Pancreas (tissue), 10 donors: Measurements from ENCODE around the gene TRPM3. TPM values are rescaled to one million over a fixed set of nuclear protein-coding genes. Genes with fewer than 3 reads are reported as not detected.

Source experiments
- ATAC-seq, 4 donors: fragments of 200-7000 bp; cut with Tn5 transposase; one replicate each; pipeline versions ENCODE4 v1.8.0 to v1.9.1; 2020; ENCODE audit warnings: mild to moderate bottlenecking in 4 of 4, moderate library complexity in 4 of 4
- DNase-seq, 6 donors: peaks; one replicate each; pipeline ENCODE4 v3.0.0-alpha.2; 2020
- FAIRE-seq: peaks from 2 replicates; lab custom pipeline; 2012; peaks lifted over from hg19 to GRCh38; lab: Jason Lieb, UNC
- H3K27ac ChIP-seq, 4 donors: fragments of 200-600 bp; sonication (generic); 1 replicate in 3 of 4; 2 replicates in 1 of 4; pipeline versions ENCODE4 v1.5.0 to v1.8.0; 2020
- H3K27me3 ChIP-seq, 4 donors: fragments of 200-600 bp; one replicate each; pipeline ENCODE4 v1.8.0; 2021
- H3K36me3 ChIP-seq, 3 donors: fragments of 200-600 bp; sonication (generic) in 1 of 3; one replicate each; pipeline versions ENCODE4 v1.5.0 to v1.8.0; 2020 to 2021
- H3K4me1 ChIP-seq, 3 donors: fragments of 200-600 bp; one replicate each; pipeline ENCODE4 v1.8.0; 2021
- H3K4me3 ChIP-seq, 4 donors: fragments of 200-600 bp; sonication (generic) in 2 of 4; one replicate each; pipeline versions ENCODE4 v1.5.0 to v1.8.0; 2020 to 2021
- H3K9me3 ChIP-seq, 4 donors: fragments of 200-600 bp; one replicate each; pipeline ENCODE4 v1.8.0; 2021
- CTCF ChIP-seq, 4 donors: fragments of 200-600 bp; sonication (generic) in 3 of 4; IDR thresholded peaks; one replicate each; pipeline versions ENCODE4 v1.5.0 to v1.8.0; 2021; ENCODE audit warnings: antibody characterized with exemption in 4 of 4
- WGBS, 2 donors: extraction: QIAGEN DNeasy Blood & Tissue Kit; methylation state at CpG; one replicate each; pipeline ENCODE4 v1.1.7; 2013; 5-methylcytosine and 5-hydroxymethylcytosine counted together
- intact Hi-C, 3 donors: fragments of 100-400 bp; cut with DNase I; formaldehyde crosslinking; loops; one replicate each; pipeline versions ENCODE4 v1.11.1 to v1.14.2; 2022
- polyA plus RNA-seq, 2 donors: library from polyadenylated mRNA; stranded (reverse); fragments of 200-250 nt; gene quantifications; one replicate each; pipeline ENCODE4 v1.2.3, GENCODE V29; 2013
- total RNA-seq, 6 donors: library from RNA; stranded (reverse); fragmentation: NEBNext Ultra II Directional in 4 of 6; extraction: Animal tissue kit (Norgen Biotek cat#: 25700) in 4 of 6; gene quantifications; one replicate each; pipeline versions ENCODE4 v1.2.1 to v1.2.4, GENCODE V29; 2021 to 2023
- donor health status: healthy with polysubstance abuse.
- donor health status: DM: no; HTN: no; CAD: no; lungs with moderate emphysema.
- donor health status: DM: no; HTN: no; CAD: no.
- donor health status: control.
- donor health status: control.
- donor health status: Bipolar disorder and iron deficiency.
- donor health status: DM: yes; HTN: yes; CAD: no.
- donor health status: DM: no; HTN: no; CAD: no.
- donor health status: DM: no; HTN: no; CAD: no.
- donor health status: DM: yes; HTN: yes; CAD: no.

TRPM3 gene
- total and polyA plus RNA-seq, 8 donors = 0.22 to 1.9 (median 0.76) TPM

- intact Hi-C loops = no loop called here
- no peaks in the 10 kb centered on the region for H3K4me1 ChIP-seq
- no peak for TF ChIP-seq CTCF (IDR thresholded peaks at IDR 0.05)
- H3K36me3 ChIP-seq = no peaks in the 10 kb centered on the region
- DNase-seq (no peak), FAIRE-seq (no peak), ATAC-seq (no peak)
- H3K9me3 ChIP-seq = no peaks in the 10 kb centered on the region
- no peaks in the 10 kb centered on the region for H3K27me3 ChIP-seq
- 73 to 76% methylated on average over 2 of the region's 2 CpGs for WGBS, 2 donors
- H3K4me3 ChIP-seq = no peak overlapping the region
- no peak overlapping the region for H3K27ac ChIP-seq
Measured at GRCh38 chr9:70927530-70927929, 193.9 kb downstream of the TRPM3 start.

- Histone ChIP-seq H3K4me1 (no peaks in the 10 kb centered on the region), H3K9me3 (no peaks in the 10 kb centered on the region), H3K27ac (no peak overlapping the region), H3K4me3 (peak overlapping the region in 1 of 4 donors; percentile 3), H3K27me3 (no peaks in the 10 kb centered on the region), H3K36me3 (no peaks in the 10 kb centered on the region)
- intact Hi-C loops = loop anchor here in 1 of 3 donors (5.0 kb wide), 1 partner anchor 327 kb away; no protein-coding TSS in a partner anchor
- FAIRE-seq = peak; percentile 51
- peak in 4 of 6 donors; percentile 12 to 57 (median 18) for DNase-seq
- TF ChIP-seq CTCF (IDR thresholded peaks at IDR 0.05) = peak; percentile 42 to 65 (median 50)
- WGBS, 2 donors = 5 to 8% methylated on average over 9 of the region's 9 CpGs
- ATAC-seq = peak; percentile 89 to 99 (median 95)
Measured at GRCh38 chr9:70924895-70925547, 196.4 kb downstream of the TRPM3 start.

GRCh38 chr9:70924380-70924779 is 197.0 kb downstream of the TRPM3 start:
- no peak overlapping the region for H3K27ac ChIP-seq
- FAIRE-seq (peak; percentile 13), ATAC-seq (peak in 2 of 4 donors; percentile 30 to 56), DNase-seq (no peak)
- H3K4me3 ChIP-seq = peak overlapping the region in 1 of 4 donors; percentile 3
- intact Hi-C loops = loop anchor here in 1 of 3 donors (5.0 kb wide), 1 partner anchor 328 kb away; no protein-coding TSS in a partner anchor
- TF ChIP-seq CTCF (IDR thresholded peaks at IDR 0.05) = no peak
- H3K27me3 ChIP-seq = no peaks in the 10 kb centered on the region
- H3K4me1 ChIP-seq = no peaks in the 10 kb centered on the region
- H3K36me3 ChIP-seq = no peaks in the 10 kb centered on the region
- H3K9me3 ChIP-seq = no peaks in the 10 kb centered on the region
- WGBS, 2 donors = 36 to 49% methylated on average over 6 of the region's 6 CpGs

- Histone ChIP-seq H3K27me3 (no peaks in the 10 kb centered on the region), H3K4me3 (no peak overlapping the region), H3K9me3 (no peaks in the 10 kb centered on the region), H3K36me3 (no peaks in the 10 kb centered on the region), H3K27ac (no peak overlapping the region), H3K4me1 (no peaks in the 10 kb centered on the region)
- no peak for TF ChIP-seq CTCF (IDR thresholded peaks at IDR 0.05)
- intact Hi-C loops = loop anchor here in 1 of 3 donors (5.0 kb wide), 1 partner anchor 328 kb away; no protein-coding TSS in a partner anchor
- DNase-seq (no peak), FAIRE-seq (no peak), ATAC-seq (no peak)
- WGBS, 2 donors = 19 to 50% methylated on average over 1 of the region's 1 CpG
Measured at GRCh38 chr9:70923961-70924360, 197.5 kb downstream of the TRPM3 start.

- ATAC-seq = no peak
- intact Hi-C loops = loop anchor here in 1 of 3 donors (5.0 kb wide), 1 partner anchor 331 kb away; no protein-coding TSS in a partner anchor
- 86 to 89% methylated on average over 1 of the region's 1 CpG for WGBS, 2 donors
- no peak for DNase-seq
- Histone ChIP-seq H3K36me3 (no peaks in the 10 kb centered on the region), H3K4me1 (no peaks in the 10 kb centered on the region), H3K9me3 (no peaks in the 10 kb centered on the region), H3K27me3 (no peaks in the 10 kb centered on the region), H3K27ac (no peak overlapping the region), H3K4me3 (no peak overlapping the region)
- no peak for TF ChIP-seq CTCF (IDR thresholded peaks at IDR 0.05)
- FAIRE-seq = no peak
Measured at GRCh38 chr9:70921136-70921535, 200.3 kb downstream of the TRPM3 start.
